NCI-H2029 (cell line): Measurements from ENCODE around the gene NAGPA.

Experiments
- DNase-seq: peaks from one replicate; lab custom pipeline; 2025; lab: John Stamatoyannopoulos, UW

Gene NAGPA

GRCh38 chr16:5001986-5002385 is 31.7 kb downstream of the NAGPA start:
- no peak for DNase-seq

GRCh38 chr16:5001571-5001970 is 32.2 kb downstream of the NAGPA start:
- no peak for DNase-seq

DNA sequence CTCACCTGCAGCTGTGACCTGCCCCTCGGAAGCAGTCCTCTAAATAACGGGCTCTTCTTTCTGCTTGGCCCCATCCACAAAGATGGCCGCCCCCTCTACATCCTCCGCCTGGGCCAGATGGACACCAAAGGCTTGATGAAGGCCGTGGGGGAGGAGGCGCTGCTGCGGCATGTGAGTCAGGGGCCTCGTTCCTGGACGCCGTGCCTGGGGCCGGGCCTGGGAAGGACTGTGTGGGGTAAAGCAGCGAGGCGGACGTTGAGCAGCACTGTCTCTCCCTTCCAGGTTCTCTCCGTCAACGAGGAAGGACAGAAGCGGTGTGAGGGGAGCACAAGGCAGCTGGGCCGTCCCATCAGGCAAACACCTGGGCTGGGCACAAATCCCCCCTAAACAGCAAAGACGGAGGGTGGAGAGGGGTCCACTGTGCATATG is 33.1 kb downstream of the NAGPA start:
- DNase-seq = no peak

DNA sequence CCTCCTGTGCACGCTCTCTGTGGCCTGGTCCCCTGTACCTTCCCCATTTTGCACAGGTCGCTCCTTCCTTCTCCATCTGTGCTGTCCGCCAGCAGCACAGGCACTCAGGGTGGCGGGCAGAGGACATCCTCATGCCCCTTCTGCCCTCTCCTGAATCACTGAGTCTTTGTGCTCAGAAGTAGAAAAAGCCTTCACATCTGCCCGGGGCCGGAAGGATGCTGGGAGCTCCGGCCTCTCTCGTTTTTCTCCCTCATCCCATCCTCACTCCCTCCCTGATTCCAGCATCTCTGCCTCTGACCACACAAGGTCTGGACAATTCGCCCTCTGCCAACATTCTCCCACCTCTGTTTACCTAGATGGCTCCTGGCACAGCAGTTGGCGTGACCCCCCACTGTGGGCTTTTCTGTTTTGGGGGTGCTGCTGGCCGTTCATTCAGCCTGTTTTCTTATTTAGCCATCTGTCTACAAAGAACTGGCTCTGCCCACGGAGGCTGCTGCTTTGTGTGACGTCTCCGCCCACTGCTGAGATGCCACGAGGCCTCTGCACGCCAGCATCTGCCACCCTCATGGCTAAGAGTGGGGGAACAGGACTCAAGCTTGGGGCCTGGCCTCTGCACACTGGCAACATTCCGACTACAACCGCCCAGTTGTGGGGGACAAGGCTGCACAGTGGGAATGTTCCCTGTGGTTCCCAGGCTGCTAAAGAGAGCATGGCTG is 38.9 kb downstream of the NAGPA start:
- no peak for DNase-seq

GRCh38 chr16:4991754-4992153 is 42.0 kb downstream of the NAGPA start:
- DNase-seq = no peak

DNA sequence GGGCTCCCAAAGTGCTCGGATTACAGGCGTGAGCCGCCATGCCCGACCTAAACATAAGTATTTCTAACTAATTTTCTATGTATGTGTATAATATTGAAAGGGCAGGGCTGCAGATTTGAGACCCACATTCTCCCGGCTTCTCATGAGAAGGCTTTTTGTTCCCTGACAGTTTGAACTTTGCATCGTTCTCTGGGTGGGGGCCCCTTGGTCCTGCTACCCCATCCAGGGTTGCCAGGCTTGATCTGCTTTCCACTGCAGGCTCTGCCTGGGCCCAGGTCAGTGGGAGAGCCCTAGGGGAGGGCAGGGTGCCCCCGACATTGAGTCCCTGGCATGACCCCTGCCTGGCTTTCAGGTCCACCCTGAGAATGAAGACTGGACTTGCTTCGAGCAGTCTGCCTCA is 43.3 kb downstream of the NAGPA start:
- no peak for DNase-seq

DNA sequence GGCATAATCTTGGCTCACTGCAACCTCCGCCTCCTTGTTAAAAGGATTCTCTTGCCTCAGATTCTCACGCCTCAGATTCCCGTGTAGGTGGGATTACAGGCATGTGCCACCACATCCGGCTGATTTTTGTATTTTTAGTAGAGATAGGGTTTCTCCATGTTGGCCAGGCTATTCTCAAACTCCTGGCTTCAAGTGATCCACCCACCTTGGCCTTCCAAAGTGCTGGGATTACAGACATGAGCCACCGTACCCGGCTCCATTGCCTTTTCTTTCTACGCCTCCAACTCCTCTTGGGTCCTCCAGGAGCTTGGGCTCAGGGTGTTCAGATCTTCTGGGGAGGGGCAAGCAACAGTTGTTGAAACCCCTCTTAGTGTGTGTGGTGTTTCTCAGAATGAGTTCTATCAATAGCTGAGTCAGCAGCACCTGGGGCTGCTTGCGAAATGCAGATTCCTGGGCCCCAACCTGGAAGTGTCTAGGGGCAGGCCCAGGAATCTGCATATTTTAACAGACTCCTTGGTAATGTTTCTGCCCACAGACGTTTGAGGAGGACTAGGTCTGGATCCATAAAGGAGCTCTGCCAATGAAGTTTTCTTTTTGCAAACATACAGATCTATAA is 44.2 kb downstream of the NAGPA start:
- no peak for DNase-seq

- DNase-seq = no peak
Observed at GRCh38 chr16:4988647-4989046, 45.1 kb downstream of the NAGPA start.

GRCh38 chr16:4987580-4988374 is 46.0 kb downstream of the NAGPA start:
- no peak for DNase-seq

DNA sequence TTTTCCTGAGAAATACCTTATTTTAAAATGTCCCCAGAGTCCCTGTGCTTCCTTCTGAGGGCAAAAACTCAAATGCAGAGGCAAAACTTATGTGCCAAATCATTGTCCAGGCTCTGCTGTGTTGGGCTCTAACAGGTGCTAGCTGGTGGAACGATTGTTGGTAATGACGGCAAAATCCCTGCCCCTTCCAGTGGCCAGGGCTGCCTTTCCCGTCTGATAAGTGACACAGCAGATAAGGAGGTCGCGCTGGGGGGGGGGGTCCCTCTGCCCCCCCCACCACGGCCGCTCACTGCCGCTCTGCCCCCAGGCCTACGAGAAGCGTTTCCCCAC is 46.5 kb downstream of the NAGPA start:
- DNase-seq = no peak

GRCh38 chr16:4984174-4984990 is 49.4 kb downstream of the NAGPA start:
- DNase-seq = no peak

GRCh38 chr16:4982056-4982867 is 51.5 kb downstream of the NAGPA start:
- no peak for DNase-seq

- no peak for DNase-seq
Observed at GRCh38 chr16:4981473-4981872, 52.3 kb downstream of the NAGPA start.

DNA sequence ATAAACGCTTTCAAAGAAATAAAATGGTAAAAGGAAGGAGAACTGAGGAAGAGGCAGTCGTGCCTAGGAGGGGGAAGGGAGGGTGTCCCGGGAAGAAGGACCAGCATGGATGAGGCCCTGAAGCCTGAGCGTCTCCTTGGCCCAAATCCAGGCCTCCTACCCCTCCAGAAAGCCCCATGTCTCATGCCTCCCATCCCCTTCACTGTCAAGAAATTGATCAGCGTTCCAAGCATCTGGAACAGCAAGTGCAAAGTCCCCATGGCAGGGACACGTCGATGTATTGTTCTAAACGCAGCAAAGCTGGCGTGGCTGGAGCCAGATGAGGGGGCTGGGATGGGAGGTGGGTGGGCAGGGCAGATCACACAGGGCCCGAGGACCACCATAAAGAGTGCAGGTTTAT is 53.0 kb downstream of the NAGPA start:
- no peak for DNase-seq

DNA sequence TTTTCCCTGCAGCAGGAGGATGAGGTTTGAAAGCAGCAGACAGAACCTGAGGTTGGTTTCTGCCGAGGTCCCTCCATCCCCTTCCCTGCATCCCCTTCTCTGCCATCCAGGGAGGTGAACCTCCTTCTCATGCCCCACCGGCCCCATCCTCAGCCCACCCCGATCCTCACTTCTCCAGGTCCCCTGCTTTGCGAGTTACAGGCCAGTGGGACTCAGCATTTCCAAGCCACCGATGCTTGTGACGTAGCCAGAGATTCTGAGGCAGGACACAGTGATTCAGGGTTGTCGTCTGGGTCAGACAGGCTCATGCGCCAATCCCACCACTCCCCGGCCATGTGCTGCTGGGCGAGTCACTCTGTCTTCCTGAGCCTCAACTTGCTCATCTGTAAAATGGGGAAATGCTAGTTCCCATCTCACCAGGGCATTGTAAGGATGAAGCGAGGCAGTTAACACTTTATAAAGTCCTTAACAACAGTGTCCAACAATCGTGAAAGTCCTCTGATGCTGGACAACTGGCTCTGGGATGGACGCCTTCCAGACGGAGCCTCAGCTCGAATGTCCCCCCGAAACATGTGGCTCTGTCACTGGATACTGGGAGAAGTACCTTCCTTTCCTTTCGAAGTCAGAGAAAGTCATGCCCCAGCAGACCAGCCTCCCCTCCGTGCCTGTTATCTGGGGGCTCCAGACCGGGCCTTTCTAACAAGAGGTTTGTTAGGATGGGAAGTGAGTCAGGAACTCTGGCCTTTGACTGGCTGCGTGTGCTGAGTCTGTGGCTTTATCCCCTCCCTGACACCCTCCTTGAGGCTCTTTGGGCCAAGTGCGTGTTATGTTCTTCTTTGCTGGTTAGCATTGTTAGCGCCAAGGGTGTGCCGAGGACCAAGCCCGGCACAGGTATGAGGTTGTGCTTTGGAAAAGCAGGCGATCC is 53.7 kb downstream of the NAGPA start:
- DNase-seq = no peak

DNA sequence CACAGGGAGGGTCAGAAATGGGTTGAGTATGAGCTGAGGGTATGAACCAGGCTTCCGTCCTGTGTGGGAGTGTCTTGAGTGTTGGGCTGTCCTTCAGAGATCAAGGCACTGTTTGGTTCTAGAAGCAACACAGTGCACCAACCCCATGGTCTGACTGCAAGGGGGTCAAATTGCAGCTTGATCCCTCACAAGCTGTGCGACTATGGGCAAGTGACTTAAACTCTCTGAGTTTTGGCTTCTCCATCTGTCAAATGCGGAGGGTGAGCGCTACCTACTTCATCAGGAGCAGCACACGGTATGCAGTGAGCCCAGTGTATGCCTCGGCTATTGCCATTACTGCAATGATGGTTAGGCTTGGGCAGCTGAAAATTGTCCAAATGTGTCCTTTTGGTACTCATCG is 54.6 kb downstream of the NAGPA start:
- no peak for DNase-seq

DNA sequence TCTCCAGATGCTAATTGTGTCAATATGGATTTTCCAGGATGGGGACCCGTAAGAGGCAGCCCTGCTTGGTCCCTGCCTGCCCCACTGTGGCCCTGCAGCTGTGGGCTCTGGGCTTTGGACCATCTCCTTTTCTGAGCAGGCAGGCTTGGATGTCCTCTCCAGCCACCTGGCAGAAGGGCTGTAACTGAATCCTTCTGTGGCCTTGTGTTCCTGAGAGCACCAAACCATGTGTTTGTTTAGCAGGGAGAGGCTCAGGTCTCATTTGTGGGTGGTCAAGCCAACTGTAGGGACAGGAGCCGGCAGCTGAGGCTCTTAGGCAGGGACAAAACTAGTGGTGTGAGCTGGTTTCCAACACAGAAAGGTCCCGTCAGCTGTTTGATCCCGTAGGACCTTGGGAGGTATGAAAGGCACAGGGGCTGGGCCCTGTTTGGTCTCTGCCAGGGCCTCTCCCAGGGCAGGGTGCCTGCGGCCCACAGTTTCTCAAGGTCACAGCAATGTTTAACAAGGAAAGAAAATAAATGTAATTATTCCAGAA is 57.1 kb downstream of the NAGPA start:
- peak; percentile 66 for DNase-seq

GRCh38 chr16:4976079-4976478 is 57.7 kb downstream of the NAGPA start:
- no peak for DNase-seq
